ENCODE data around the gene TAB3.

DNA sequence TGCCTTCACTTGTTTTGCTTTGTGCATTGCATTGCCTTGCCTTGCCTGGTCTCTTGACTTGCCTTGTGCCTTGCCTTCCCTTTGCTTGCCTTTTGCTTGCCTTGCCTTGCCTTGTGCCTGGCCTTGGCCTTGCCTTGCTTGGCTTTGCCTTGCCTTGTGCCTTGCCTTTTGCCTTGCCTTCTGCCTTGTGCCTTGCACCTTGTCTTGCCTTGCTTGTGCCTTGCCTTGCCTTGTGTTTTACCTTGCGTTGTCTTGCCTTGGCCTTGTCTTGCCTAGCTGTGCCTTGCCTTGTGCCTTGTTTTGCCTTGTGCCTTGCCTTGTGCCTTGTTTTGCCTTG lies 95.3 kb downstream of the TAB3 start:
- TF ChIP-seq CTCF (IDR thresholded peaks at IDR 0.05): no peak
- no peak for TF ChIP-seq POLR2A (IDR thresholded peaks at IDR 0.05)
